Measurements from ENCODE around the gene TAP2. TPM values are rescaled to one million over a fixed set of nuclear protein-coding genes. Genes with fewer than 3 reads are reported as not detected.

The TAP2 gene
- total and polyA plus RNA-seq, 10 of the 15 experiments (the other 5 are each of a cell fraction or from before 2014, with no cell fraction given): 5.3 to 77.2 (median 35.3) TPM

DNA sequence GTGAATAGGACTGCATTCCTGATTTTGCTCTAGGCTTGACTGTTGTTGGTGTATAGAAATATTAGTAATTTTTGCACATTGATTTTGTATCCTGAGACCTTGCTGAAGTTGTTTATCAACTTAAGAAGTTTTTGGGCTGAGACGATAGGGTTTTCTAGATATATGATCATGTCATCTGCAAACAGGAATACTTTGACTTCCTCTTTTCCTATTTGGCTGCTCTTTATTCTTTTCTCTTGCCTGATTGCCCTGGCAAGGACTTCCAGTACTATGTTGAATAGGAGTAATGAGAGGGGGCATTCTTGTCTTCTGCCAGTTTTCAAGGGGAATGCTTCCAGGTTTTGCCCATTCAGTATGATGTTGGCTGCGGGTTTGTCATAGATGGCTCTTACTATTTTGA is 35.1 kb downstream of the TAP2 start:
- Histone ChIP-seq H3K4me1 (ENCODE audit: control insufficient read depth, insufficient read depth, low read length) (peaks cover 4% of the 10 kb centered on the region), H3K9me3 (replicated peaks; ENCODE audit: control insufficient read depth, insufficient read depth, low read length) (no peaks in the 10 kb centered on the region; the same call in 1 of the 3 replicates), H3K79me2 (ENCODE audit: control insufficient read depth, insufficient read depth, low read length) (no peaks in the 10 kb centered on the region), H3K4me3 (no peak overlapping the region), H4K20me1 (ENCODE audit: control insufficient read depth, insufficient read depth) (no peaks in the 10 kb centered on the region), H3K9ac (ENCODE audit: control insufficient read depth, insufficient read depth, low read length) (no peak overlapping the region), H3K36me3 (ENCODE audit: control insufficient read depth in 2 of 2, insufficient read depth in 2 of 2, low read length in 1 of 2) (no peaks in the 10 kb centered on the region; a peak in 1 of 4 replicates), H3K27ac (ENCODE audit: control insufficient read depth, insufficient read depth) (no peak overlapping the region), H2AFZ (ENCODE audit: control insufficient read depth, low read depth, low read length) (no peak overlapping the region), H3K4me2 (ENCODE audit: control insufficient read depth, insufficient read depth) (no peak overlapping the region), H3K27me3 (replicated peaks in 1 of 2; ENCODE audit: control insufficient read depth in 2 of 2, insufficient read depth in 2 of 2, low read length in 1 of 2) (no peaks in the 10 kb centered on the region)
- TF ChIP-seq, protein P1, sequence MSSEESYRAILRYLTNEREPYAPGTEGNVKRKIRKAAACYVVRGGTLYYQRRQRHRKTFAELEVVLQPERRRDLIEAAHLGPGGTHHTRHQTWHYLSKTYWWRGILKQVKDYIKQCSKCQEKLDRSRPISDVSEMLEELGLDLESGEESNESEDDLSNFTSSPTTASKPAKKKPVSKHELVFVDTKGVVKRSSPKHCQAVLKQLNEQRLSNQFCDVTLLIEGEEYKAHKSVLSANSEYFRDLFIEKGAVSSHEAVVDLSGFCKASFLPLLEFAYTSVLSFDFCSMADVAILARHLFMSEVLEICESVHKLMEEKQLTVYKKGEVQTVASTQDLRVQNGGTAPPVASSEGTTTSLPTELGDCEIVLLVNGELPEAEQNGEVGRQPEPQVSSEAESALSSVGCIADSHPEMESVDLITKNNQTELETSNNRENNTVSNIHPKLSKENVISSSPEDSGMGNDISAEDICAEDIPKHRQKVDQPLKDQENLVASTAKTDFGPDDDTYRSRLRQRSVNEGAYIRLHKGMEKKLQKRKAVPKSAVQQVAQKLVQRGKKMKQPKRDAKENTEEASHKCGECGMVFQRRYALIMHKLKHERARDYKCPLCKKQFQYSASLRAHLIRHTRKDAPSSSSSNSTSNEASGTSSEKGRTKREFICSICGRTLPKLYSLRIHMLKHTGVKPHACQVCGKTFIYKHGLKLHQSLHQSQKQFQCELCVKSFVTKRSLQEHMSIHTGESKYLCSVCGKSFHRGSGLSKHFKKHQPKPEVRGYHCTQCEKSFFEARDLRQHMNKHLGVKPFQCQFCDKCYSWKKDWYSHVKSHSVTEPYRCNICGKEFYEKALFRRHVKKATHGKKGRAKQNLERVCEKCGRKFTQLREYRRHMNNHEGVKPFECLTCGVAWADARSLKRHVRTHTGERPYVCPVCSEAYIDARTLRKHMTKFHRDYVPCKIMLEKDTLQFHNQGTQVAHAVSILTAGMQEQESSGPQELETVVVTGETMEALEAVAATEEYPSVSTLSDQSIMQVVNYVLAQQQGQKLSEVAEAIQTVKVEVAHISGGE (CRISPR knock-in tag; IDR thresholded peaks at IDR 0.05): no peak
- TF ChIP-seq MXI1 (IDR thresholded peaks at IDR 0.05; ENCODE audit: low read depth, low read length) (no peak), SPI1 (IDR thresholded peaks at IDR 0.05; ENCODE audit: borderline replicate concordance, insufficient read depth, low read depth, low read length) (0 out of 2 replicates have a peak, but pooled peaks have one; percentile 10), NR2F1 (conservative IDR thresholded peaks at IDR 0.05) (no peak), ZZZ3 (IDR thresholded peaks at IDR 0.05; ENCODE audit: control insufficient read depth, insufficient read length, low read depth) (no peak), POLR2AphosphoS2 (IDR thresholded peaks at IDR 0.05; ENCODE audit: low read depth, low read length) (no peak)
- TF ChIP-seq, protein P2, sequence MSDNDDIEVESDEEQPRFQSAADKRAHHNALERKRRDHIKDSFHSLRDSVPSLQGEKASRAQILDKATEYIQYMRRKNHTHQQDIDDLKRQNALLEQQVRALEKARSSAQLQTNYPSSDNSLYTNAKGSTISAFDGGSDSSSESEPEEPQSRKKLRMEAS (IDR thresholded peaks at IDR 0.05; ENCODE audit: low read depth, low read length): no peak
- WGBS (ENCODE audit: insufficient coverage, insufficient replicate concordance, low lambda C conversion rate, missing lambda C conversion rate): 30% methylated on average over 2 of the region's 2 CpGs
- intact Hi-C loops (cut with micrococcal nuclease; ENCODE audit: unreplicated experiment): no loop called here
- DNase-seq (ENCODE audit: low read depth, low spot score): no peak
- in situ Hi-C loops (cut with MboI): no loop called here
- RAD21 ChIA-PET (ENCODE audit: unreplicated experiment): interaction anchor here (0.9 to 1.5 kb wide), 2 partner anchors 18 to 65 kb away, joined by 3 to 6 read pairs; no protein-coding TSS in a partner anchor
- ATAC-seq: no peak
- POLR2A ChIA-PET: interaction anchor here (1.2 kb wide), 1 partner anchor 9 kb away, joined by 3 read pairs; no protein-coding TSS in a partner anchor
- no TSS peak for BruUV-seq (replicated peaks)
- SMC1A ChIA-PET (ENCODE audit: uncharacterized antibody, unreplicated experiment): interaction anchor here (2.1 to 2.4 kb wide), 2 partner anchors 10 to 65 kb away, joined by 7 to 14 read pairs; no protein-coding TSS in a partner anchor
- CTCF ChIA-PET: interaction anchor here (0.6 to 2.3 kb wide), 3 partner anchors 10 to 1017 kb away, joined by 3 to 14 read pairs (median 3); no protein-coding TSS in a partner anchor
- no peak for FAIRE-seq

Measured in GM12878 (cell line).